GM15510 (cell line): ENCODE results near the gene CEP164.

ENCODE experiments used
- POLR2A ChIP-seq: IDR thresholded peaks from 3 replicates; pipeline ENCODE4 v1.6.1; 2011; ENCODE audit warnings: borderline replicate concordance; ENCODE audit not compliant: insufficient read length; ENCODE audit errors: extremely low read depth

Gene CEP164

DNA sequence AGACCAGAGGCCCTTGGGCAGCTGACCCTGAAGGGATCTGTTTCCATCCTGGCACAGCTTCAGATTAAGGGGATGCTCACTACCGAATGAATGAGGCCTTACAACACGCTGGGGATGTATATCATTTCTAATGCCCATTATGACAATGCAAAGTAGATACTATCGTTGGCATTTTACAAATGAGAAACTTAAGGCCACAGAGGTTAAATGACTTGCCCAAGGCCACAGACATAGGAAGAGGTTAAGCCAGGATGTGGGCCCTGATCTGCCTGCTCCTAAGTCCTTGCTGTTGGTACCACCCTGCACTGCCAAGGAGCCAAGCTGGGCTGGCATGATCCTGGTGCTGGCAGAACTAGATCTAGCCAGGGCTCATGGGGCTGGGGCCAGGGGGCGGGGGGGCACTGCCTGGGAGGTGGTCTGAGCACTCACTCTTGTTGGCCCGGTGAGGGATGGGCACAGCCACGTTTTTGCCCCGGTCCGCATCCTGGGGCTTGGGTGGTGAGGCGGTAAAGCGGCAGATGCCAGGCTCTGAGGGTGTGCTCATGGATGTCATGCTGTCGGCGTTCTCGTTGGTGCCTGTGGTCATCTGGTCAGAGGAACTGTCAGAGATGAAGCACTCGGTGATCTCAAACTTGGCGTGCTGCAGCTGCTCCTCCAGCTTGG lies 102.8 kb downstream of the CEP164 start:
- no peak for TF ChIP-seq POLR2A

- TF ChIP-seq POLR2A: no peak
Observed at GRCh38 chr11:117431436-117431835, 103.8 kb downstream of the CEP164 start.

- TF ChIP-seq POLR2A: no peak
Observed at GRCh38 chr11:117433717-117434116, 106.1 kb downstream of the CEP164 start.

DNA sequence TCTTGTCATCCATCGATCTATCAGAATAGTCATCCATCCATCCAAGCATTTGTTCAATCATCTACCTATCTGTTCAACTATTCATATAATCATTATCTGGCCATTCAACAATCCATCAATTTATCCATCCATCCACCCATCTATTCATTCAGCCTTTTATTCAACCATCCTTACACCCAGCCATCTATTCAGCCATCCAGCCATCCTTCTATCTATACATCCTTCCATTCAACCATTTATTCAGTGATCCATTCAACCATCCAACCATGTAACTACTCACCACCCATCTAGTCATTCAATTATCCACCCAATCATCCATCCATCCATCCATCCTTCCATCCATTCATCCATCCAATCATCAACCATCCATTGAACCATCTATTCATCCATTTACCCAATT lies 106.8 kb downstream of the CEP164 start:
- no peak for TF ChIP-seq POLR2A

DNA sequence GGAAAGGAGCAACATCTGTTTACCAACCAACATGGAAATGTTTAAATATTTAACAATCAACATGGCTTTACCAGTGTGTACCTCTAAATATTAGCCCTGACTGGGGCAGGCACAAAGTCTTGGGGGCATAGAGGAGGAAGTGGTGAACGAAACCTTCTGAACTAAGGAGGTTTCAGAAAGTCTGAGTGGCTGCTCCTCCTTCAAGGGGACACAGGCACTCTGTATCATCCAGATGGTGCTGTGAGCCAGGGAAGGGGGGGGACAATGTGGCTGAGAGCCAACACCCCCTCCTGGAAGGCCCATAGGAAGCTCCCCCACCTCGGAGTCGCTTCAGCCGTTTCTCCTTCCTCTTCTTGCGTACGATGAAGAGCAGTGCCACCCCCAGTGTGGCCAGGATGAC lies 107.7 kb downstream of the CEP164 start:
- TF ChIP-seq POLR2A: no peak

DNA sequence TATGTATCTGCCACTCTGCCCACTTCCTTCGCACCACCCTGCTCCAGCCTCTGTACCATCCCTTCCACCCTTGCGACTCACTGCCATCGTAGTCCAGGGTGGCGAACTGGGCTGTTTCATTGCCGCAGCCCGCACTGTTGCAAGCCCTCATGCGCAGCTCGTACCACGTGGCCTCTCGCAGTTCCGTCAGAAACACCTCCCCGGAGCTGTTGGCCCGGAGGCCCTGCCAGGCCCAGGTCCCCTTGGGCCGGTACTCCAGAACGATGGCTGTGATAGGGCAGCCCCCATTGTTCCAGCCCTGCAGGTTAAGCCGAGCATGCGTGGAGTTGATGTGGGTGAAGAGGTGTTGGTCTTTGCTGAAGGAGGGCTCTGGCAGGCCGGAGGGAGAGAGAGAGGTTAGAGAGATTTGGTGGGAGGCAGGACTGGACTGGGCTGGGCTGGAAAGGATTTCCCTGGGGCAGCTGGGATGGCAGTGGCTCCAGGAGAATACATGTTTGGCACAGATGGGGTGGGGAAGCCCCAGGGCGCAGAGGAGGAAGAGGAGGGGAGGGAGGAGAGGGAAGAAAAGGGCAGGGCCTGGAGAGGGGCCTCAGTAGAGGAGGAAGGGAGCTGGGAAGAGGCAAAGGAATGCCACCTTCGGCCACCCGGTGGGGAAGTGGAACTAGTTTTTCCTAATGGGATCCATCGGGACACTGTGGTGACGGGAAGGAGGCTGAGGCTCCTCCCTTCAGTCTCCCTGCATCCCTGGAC lies 109.6 kb downstream of the CEP164 start:
- no peak for TF ChIP-seq POLR2A

DNA sequence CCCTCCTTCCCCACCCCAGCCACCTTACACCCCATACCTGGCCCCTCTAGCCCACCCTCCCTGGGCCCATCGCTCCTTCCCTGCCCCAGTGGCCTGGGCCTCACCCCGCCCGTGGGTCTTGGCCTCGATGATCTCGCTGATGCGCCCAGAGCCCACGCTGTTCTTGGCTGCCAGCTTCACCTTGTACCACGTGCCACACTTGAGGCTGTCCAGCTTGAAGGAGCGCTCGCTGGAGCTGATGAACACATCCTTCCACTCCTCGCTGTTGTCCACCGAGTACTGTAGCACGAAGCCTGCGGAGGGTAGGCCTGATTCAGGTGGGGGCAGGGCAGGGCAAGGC lies 110.1 kb downstream of the CEP164 start:
- TF ChIP-seq POLR2A: no peak

- no peak for TF ChIP-seq POLR2A
Observed at GRCh38 chr11:117438371-117439000, 110.8 kb downstream of the CEP164 start.

DNA sequence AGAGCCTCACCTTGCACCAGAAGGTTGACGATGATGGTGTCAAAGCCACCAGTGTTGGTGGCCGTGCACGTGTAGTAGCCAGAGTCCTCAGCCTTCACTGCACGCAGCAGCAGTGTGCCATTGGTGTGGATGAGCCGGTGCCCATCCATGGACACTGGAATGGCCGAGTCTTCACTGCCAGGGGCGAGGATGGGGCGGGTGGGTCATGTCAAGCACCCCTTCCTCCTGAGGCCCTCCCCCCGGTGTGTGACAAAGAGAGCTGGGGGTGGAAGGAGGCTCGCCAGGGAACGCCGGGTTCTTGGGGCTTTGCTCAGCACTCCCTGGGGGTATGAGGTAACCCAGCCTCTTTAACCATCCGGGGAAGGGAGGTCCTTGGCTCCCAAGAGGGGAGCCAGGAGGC lies 111.6 kb downstream of the CEP164 start:
- TF ChIP-seq POLR2A: no peak

GRCh38 chr11:117440258-117440657 lies 112.6 kb downstream of the CEP164 start:
- no peak for TF ChIP-seq POLR2A

DNA sequence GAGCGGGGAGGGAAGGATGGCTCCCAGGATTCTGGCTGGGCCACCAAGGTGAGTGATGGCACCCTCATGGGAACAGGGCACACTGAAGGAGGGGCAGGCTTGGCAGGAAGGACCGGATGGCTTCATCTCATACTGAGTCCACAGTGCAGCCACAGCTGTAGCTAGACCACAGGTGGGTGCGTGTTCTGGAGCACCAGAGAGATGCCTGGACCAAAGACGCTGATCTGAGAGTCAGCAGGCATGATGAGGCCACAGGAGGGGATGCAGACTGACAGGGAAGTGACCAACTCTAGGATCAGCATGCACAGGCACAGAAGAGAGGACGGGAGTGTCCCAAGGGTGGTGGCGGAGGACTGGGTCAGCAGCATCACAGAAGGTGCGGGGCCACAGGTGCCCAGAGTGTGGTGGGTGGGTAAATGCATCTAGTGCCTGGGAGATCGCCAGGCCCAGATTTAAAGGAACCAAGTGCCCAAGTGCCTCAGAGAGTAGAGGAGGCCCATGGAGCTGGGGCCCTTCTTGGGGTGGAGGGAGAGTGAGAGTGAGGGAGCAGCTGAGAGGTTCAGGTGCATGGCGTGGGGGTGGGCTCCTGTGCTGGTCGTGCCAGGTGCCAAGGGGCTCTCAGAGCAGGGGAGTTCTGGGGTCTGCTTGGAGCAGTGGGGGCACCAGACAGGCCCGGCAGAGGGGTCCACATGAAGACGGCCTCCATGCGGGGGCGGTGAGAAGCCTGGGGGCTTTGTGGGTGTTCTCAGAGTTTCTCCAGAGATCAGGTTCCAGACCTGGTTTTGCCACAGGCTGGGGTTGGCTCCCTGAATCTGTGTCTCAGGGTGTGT lies 113.7 kb downstream of the CEP164 start:
- no peak for TF ChIP-seq POLR2A

DNA sequence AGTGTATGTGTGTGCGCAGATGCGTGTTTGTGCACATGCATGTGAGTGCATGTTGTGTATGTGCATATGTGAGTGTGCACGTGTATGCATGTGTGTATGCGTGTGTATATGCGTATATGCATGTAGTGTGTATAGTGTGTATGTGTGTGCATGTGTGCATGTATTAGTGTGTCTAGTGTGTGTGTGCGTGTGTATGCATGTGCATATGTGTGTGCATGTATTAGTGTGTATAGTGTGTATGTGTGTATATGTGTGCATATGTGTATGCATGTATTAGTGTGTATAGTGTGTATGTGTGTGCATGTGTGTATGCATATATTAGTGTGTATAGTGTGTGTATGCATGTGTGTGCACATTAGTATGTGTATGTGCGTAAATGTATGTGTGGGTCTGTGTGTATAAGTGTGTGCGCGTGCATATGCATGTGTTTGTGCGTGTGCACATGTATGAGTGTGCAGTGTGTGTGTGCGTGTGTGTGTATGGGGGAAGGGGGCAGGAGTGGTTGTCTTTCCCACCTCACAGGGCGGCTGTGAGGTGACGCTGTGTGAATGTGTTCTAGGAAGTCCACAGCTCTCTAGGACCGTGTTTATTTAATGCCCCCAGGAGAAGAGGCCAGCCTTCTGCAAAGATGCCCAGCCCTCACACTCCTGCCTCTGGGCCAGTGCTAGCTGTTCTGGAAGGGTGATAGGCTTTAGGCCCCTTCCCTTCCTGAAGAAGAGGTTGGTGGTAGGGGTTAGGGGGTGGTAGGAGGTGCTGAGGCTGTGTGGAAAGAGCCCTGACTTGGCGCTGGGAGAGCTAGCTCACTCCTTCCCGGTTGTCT lies 114.6 kb downstream of the CEP164 start:
- no peak for TF ChIP-seq POLR2A

DNA sequence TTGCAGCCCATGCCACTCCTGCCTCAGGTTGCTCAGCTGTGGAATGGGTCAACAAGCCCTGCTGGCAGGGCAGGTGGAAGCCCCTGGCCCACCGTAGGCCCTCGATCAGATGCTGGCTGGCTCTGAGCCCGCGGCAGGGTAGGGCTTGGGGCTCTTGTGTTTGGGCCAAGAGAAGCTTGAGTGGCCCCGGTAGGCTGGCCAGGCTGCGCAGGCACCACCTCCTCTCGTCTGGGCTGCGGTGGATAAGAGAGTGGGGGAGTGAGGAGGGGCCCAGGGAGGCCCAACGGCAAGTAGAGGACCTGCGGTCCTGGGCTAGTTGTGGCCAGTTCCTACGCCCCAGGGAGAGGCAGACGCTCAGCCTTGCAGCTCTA lies 115.2 kb downstream of the CEP164 start:
- TF ChIP-seq POLR2A: no peak
